SH-SY5Y (cell line): ENCODE results near the gene LATS1.

Experiments used
- GATA2 ChIP-seq: IDR thresholded peaks from 2 replicates; pipeline ENCODE4 v1.6.1; 2011; ENCODE audit warnings: mild to moderate bottlenecking, low read depth, low read length
- GATA3 ChIP-seq: IDR thresholded peaks from 2 replicates; pipeline ENCODE4 v1.6.1; 2011; ENCODE audit warnings: low read depth, mild to moderate bottlenecking, low read length, moderate library complexity

DNA sequence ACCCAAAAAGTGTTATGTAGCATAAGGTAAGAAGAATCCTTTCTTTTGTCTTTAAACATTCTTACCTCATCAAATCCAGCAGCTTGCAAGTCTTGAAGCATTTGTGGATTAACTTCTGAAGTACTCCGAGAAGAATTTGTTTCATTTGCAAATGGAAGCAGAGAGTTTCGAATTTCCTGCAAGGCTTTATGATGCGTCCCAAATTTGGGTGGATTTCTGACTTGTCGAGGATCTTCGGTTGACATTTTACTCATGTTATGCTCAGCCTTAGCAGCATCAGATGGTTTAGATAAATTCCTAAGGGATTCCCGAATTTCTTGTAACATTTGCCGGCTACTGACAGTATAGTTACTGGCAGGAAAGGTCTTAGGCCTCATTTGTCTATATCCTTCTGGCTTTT, 16.2 kb downstream of the LATS1 start:
- no peak for TF ChIP-seq GATA2
- TF ChIP-seq GATA3, result no peak
